Eye (tissue), 1 donor: ENCODE results near the gene ARID1B.
A peak's percentile ranks its signal among the peaks of the same experiment; 100 is the strongest.

Experiments used
- DNase-seq: peaks from one replicate; pipeline ENCODE4 v3.0.0-alpha.2; 2015

ARID1B gene

DNA sequence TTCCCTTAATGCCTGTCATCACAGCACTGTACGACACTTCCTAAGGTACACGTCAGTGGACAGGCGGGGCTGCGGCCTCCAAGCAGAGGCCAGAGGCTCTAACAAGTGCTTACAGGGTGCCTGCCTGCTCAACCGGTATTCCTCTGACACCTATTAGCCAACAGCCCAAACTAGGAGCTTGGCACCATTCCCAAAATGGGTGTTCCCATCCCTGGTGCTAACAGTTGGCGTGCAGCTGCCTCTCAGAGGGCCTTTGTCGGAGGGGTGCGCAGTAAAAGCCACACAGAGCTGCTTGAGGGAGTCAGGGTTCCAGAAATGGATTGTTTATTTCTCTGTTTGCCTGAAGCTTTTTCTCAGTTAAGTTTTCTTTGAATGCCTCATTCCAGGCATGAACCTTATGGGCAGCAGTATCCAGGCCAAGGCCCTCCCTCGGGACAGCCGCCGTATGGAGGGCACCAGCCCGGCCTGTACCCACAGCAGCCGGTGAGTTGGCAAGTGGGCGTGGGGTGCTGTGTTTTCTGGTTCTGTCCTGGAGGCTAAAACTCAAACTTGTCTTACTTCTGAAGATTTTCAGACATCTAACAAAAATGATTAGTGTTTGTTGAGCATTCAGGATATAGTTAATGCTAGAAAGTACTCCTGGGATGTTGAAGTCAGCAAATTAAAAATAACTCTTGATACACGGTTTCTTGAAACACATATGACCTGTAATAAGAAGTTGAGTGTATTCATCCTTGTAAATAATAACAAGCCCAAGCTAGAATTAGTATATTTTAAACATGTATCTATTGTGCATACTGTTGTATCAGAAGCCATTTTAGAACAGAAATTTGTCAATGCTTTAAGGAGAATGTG lies 421.5 kb downstream of the ARID1B start:
- DNase-seq, result peak; percentile 52

DNA sequence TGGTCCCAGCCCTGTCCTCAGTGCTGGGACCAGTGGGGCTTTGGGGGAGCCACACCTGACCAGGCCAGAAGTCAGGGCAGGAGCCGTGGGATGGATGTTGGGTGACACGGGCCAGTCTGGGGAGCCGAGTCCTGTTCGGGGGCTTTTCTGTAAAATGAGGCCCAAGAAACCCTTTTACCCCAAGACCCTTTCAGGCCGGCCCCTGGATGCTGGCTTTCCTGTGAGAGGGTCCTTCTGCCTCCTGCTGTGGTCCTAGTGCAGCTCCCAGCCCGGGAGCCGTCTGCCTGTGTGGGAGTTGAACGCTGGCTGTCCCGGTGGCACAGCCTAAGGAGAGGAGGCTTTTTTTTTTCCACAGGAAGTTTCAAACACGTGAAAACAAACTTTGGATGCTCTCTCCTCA lies 422.9 kb downstream of the ARID1B start:
- DNase-seq, result no peak

DNA sequence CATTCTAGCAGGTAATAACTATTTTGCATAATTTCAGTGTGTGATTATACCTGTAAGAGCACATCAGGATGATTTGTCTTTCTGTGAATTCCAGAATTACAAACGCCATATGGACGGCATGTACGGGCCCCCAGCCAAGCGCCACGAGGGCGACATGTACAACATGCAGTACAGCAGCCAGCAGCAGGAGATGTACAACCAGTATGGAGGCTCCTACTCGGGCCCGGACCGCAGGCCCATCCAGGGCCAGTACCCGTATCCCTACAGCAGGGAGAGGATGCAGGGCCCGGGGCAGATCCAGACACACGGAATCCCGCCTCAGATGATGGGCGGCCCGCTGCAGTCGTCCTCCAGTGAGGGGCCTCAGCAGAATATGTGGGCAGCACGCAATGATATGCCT lies 423.4 kb downstream of the ARID1B start:
- DNase-seq, result no peak

DNA sequence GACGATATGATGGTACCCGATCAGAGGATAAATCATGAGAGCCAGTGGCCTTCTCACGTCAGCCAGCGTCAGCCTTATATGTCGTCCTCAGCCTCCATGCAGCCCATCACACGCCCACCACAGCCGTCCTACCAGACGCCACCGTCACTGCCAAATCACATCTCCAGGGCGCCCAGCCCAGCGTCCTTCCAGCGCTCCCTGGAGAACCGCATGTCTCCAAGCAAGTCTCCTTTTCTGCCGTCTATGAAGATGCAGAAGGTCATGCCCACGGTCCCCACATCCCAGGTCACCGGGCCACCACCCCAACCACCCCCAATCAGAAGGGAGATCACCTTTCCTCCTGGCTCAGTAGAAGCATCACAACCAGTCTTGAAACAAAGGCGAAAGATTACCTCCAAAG lies 423.9 kb downstream of the ARID1B start:
- no peak for DNase-seq

DNA sequence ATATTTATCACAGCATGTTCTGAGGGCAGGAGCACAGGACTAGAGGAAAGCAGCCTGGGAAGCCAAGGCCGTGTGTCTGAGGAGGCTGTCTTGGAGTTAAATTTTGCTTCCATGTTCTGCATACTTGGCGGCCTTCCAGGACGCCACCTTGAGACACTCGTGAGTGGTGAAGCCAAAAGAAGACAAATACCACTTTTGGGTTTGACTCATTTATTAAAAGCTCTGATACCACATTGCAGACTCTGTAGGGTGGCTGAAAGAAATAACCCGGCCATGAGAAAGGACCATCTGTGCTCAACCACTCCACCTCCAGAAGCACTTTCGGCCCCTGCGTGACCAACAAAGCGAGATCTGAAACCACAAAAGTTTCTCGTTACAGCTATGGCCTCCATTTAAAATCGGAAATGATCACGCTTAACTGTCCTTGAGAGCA lies 426.1 kb downstream of the ARID1B start:
- no peak for DNase-seq

DNA sequence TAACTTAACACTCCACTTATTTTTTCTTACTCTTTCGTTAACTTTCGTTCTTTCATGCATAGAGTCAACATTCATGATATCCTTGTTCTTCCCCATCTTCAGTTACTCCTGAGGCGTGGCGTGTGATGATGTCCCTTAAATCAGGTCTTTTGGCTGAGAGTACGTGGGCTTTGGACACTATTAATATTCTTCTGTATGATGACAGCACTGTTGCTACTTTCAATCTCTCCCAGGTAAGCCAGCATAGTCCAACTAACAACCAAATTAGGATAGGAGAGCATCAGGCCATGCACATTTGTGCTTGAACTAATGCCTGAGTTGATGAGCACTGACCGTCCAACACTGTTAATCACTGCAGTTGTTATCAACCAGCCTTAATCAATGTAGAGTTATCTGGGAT lies 426.6 kb downstream of the ARID1B start:
- no peak for DNase-seq

DNA sequence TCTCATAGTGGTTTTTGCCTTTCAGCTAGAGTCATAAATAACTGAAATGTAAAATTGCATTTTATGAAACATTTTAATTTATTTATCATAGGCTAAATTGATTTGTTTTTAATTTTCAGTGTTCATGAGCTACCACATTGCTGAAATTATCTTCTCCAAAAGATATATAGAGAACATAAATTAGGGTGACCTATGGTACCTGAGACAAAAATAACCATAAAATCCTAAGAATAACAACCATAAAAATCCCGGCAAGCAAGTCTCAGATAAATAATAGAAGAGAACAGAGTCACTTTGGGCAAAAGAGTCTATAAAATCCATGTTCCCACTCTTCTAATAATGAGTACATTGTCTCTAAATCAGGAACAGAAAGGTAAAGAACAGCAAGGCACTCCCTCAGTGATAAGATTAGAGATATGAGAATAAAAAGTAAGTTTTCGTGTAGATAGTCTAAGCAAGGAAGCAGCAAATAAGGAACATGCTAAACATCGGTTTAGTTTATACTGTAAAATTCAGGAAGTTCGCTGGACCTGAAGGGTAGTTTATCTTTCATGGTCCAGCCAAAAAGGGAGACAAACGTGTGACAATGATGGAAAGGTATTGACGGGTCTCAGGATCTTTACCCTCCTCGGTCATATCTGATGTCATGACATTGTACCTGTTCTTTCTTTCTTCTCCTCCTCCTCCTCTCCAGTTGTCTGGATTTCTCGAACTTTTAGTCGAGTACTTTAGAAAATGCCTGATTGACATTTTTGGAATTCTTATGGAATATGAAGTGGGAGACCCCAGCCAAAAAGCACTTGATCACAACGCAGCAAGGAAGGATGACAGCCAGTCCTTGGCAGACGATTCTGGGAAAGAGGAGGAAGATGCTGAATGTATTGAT lies 428.5 kb downstream of the ARID1B start:
- DNase-seq, result no peak

DNA sequence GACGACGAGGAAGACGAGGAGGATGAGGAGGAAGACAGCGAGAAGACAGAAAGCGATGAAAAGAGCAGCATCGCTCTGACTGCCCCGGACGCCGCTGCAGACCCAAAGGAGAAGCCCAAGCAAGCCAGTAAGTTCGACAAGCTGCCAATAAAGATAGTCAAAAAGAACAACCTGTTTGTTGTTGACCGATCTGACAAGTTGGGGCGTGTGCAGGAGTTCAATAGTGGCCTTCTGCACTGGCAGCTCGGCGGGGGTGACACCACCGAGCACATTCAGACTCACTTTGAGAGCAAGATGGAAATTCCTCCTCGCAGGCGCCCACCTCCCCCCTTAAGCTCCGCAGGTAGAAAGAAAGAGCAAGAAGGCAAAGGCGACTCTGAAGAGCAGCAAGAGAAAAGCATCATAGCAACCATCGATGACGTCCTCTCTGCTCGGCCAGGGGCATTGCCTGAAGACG lies 429.2 kb downstream of the ARID1B start:
- no peak for DNase-seq

DNA sequence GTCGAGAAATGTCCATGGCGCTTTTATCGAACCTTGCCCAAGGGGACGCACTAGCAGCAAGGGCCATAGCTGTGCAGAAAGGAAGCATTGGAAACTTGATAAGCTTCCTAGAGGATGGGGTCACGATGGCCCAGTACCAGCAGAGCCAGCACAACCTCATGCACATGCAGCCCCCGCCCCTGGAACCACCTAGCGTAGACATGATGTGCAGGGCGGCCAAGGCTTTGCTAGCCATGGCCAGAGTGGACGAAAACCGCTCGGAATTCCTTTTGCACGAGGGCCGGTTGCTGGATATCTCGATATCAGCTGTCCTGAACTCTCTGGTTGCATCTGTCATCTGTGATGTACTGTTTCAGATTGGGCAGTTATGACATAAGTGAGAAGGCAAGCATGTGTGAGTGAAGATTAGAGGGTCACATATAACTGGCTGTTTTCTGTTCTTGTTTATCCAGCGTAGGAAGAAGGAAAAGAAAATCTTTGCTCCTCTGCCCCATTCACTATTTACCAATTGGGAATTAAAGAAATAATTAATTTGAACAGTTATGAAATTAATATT lies 430.4 kb downstream of the ARID1B start:
- no peak for DNase-seq

DNA sequence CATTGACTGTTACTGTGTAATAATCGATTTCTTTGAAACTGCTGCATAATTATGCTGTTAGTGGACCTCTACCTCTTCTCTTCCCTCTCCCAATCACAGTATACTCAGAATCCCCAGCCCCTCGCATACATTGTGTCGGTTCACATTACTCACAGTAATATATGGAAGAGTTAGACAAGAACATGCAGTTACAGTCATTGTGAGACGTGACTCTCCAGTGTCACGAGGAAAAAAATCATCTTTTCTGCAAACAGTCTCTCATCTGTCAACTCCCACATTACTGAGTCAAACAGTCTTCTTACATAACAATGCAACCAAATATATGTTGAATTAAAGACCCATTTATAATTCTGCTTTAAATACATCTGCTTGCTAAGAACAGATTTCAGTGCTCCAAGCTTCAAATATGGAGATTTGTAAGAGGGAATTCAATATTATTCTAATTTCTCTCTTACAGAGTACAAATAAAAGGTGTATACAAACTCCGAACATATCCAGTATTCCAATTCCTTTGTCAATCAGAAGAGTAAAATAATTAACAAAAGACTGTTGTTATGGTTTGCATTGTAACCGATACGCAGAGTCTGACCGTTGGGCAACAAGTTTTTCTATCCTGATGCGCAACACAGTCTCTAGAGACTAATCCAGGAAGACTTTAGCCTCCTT lies 432.8 kb downstream of the ARID1B start:
- DNase-seq, result no peak

DNA sequence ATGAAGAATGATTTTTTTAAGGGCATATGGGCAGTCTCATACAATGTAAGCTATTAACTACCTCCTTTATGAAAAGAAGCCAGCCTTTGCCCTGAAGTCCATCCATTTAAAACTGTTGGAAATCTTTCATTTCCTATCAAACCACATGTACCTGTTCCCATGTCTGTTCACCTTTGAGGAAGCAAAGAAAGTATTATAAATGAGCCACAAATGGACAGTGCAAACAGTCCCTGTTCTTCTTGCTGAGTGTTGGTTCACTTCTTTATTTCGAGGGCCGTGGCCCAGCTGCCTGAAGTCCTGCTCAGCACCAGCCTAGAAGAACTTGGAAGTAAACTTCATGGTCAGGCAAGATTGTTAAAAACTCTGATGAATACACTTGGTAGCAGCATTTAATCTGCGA lies 433.8 kb downstream of the ARID1B start:
- DNase-seq, result no peak

DNA sequence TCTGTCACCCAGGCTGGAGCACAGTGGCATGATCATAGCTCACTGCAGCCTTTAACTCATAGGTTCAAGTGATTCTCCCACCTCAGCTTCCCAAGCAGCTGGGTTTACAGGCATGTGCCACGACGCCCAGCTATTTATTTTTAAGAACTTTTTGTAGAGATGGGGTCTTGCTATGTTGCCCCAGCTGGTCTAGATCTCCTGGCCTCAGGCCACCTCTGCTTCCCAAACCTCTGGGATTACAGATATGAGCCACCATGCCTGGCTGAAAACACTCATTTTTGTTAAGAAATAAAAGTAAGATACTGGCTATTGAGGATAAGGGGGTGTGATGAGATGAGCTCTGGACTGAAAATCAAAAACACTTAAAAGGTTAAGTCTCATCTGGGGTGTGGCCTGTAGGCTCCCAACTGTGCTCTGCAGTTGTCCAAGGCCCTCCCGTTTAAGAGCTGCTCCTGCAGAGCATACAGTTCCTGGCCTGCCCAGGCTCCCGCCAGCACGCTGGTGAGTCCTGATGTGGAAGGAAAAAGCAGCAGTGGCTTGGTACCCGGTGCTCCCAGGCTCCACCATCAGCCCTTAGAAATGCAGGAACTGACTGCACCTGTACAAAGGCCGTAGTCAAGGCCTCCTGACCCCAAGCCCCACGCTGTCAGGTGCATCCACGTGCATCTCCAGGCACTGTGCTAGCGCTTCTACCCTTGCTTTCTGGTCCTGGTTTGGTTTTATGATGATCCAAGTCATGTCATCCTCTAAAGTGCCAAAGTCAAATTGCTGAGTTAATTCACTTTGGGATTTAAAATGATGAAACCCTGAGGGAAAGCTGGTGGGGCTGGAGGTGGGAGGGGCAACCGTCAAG lies 434.7 kb downstream of the ARID1B start:
- DNase-seq, result no peak

DNA sequence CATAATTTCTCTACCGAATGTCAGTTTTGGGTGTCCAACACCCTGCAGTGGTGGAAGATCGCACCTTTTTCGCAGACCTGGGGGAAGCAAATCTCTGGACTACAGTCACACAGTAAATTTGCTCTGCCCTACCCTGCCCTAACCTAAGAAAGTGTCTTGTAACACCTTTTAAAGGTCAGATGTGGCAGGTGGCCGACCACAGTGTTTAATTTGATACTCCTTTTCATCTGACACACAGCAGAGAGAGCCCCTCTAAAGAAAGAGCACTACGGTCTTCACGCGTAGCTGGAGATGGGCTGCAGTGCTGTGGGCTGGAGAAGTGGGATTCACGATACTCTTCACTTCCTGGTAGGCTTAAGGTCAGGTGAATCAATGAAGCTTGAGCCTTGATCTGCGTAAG lies 436.2 kb downstream of the ARID1B start:
- no peak for DNase-seq

DNA sequence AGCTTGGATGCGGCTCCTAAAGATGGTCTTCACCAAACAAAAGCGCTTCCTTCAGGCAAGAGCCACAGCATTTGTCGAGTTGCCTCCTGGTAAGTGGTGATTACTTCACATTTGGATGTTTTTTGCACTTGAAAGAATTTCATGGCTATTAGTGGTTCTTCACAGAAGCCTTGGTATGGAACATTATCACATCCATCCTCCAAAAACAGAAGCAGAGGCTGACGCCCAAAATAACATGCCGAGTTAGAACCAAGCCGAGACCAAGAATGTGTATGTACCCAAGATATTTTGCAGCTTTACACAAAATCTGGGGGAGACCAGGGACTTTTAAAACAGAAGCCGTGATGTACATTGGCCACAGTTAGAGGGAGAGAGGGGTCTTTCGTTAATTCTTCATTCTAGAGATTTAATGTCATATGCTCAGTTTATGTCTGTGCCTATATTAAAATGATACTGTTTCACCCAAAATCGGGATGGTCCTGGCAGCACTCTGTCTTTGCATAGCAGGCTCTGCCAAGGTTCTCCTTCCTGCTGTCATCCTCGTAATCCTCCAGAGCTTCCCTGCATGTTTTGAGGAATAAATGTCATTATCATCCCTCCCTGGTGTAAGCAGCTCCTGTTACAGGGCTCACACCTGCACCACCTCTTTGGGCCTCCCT lies 436.9 kb downstream of the ARID1B start:
- no peak for DNase-seq

DNA sequence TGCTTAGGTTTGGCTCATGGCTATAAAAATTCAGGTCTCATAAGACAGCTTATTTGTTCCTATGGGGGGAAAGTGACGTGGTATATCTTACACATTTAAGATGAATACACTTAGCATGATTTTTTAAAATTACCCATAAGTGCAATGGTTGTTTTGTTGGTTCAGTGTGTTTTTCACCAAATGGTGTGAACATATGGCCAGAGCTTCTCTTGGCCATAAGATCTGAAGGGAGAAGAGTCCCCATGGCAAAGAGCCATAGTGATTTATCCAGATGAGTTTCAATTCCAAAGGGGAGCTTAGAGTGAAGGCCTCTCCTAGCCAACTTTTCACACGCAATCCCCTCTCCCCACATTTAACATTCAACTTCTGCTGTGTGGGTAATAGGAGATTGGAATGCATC lies 438.5 kb downstream of the ARID1B start:
- no peak for DNase-seq

DNA sequence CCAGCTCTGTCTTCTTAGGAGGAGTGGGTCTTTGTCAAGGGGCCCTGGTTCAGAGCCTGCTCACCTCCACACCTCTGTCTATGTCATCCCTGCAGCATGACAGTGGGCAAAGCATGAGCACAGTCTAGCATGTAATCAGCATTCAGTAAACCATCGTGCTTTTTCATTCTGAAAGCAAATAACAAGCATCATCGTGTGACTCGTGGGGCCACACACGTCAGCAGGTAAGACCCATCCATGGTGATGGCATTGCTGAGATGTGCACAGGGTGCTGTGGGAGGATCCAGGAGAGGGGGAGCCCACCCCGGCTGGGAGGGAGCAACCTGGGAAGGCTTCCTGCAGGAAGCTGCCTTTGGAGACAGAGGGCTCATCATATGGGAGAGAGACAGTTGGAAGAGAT lies 439.4 kb downstream of the ARID1B start:
- no peak for DNase-seq

DNA sequence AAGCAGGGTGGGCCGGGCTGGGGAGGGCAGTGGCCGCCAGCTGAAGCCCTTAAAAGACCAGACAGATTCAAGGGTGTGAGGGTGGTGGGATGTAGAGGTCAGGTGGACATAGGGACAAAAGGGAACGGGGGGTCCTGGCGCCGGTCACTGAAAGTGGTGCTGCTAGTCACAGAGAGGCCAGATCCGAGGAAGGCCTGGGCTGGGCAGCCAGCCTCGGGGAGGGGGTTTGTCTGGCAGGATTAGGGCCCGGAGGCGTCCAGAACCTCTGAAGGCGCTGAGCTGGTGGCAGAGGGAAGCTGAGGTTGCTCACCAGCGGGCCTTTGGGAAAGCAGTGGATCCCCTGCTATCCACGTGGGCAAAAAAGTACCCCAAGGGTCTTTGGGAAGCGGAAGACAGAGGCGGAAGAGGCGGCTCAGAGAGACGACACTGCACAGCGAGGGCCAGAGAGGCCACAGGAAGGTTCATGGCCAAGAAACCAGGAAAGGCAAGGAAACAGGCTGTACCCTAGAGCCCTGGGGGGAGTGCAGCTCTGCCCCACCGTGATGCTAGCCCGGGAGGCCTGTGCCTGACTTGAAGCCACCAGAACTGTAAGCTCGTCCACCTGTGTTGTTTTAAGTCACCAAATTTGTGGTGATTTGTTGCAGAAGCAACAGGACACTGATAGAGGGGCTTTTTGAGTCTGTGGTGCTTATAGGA lies 440.2 kb downstream of the ARID1B start:
- no peak for DNase-seq

DNA sequence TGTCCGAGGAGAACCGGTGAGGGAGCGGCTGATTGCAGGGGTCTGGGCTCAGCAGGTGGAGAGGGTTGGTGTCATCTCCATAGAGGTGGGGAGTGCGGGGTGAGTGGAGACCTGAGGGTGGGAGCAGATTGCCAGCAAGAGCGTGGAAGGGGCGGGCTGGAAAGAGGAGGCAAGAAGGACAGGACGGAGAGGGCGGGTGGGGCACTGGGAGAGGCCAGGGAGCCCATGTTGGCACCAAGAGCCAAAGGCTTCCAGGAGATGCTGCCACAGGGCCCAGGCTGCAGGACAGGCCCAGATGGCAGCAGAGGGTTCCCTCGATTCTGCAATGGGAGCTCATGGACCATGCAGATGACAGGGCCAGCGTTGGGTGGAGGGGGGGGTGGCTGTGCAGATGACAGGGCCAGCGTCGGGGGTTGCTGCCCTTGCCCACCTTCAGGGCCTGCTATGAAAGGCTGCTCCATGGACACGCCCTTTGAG lies 440.8 kb downstream of the ARID1B start:
- DNase-seq, result no peak

DNA sequence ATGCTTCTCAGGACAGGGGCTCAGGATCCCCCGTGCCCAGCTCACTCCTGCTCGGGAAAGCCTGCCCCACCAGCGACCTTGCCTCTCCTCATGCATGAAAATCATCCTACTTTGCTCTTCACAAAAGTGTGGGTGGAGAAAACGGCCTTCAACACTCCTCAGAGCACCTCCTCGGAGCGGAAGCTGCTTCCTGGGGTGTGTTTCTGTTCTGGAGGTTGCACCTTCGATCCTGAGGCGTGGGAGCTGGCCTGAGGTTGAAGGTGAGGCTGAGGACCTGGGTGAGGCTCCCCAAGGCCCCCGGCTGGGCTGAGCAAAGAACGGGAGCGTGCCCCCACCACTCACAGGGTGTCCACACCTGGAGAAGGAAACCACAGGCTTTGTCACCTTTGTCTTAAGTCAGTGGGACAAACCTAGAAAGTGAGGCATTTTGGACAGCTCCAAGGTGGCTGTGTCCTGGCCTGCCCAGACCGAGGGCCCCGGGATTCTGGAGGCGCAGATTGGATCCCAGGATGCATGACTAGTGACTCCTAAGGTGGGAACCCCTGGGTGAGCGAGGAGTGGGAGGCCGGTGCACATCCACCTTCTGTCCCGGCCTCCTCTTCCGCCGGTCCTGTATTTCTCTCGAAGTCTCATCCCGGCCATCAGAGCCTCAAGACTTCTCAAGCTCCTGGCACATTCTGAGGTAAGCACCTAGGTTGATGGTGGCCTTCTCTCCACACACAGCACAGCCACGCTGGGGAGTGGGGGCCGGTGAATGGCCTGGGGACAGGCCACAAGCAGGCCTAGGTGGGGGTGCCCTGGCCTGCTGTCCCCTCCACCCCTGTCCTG lies 441.4 kb downstream of the ARID1B start:
- DNase-seq, result no peak
